Lower lobe of right lung (tissue), 2 donors: ENCODE data around the gene NRXN3. TPM values are rescaled to one million over a fixed set of nuclear protein-coding genes. Genes with fewer than 3 reads are reported as not detected.
A peak's percentile ranks its signal among the peaks of the same experiment; 100 is the strongest.

ENCODE experiments used
- ATAC-seq, 2 donors: fragments of 200-7000 bp; cut with Tn5 transposase; one replicate each; pipeline ENCODE4 v1.9.1; 2020 to 2022; ENCODE audit warnings: mild to moderate bottlenecking in 2 of 2, moderate library complexity in 2 of 2
- DNase-seq: peaks from one replicate; pipeline ENCODE4 v3.0.0-alpha.2; 2020
- H3K27ac ChIP-seq: fragments of 200-600 bp; one replicate; pipeline ENCODE4 v1.8.0; 2022
- H3K27me3 ChIP-seq: fragments of 200-600 bp; one replicate; pipeline ENCODE4 v1.8.0; 2022; ENCODE audit warnings: low read depth
- H3K36me3 ChIP-seq: fragments of 200-600 bp; one replicate; pipeline ENCODE4 v1.8.0; 2022; ENCODE audit warnings: mild to moderate bottlenecking
- H3K4me1 ChIP-seq: fragments of 200-600 bp; one replicate; pipeline ENCODE4 v1.8.0; 2022
- H3K4me3 ChIP-seq: fragments of 200-600 bp; one replicate; pipeline ENCODE4 v1.8.0; 2022; ENCODE audit warnings: mild to moderate bottlenecking
- H3K9me3 ChIP-seq: fragments of 200-600 bp; one replicate; pipeline ENCODE4 v1.8.0; 2022
- intact Hi-C: fragments of 100-400 bp; cut with DNase I; formaldehyde crosslinking; loops from one replicate; pipeline ENCODE4 v1.11.0; 2022
- total RNA-seq: library from RNA; stranded (reverse); fragmentation: NEBNext Ultra II Directional; extraction: Animal tissue kit (Norgen Biotek cat#: 25700); gene quantifications from one replicate; pipeline ENCODE4 v1.2.1, GENCODE V29; 2021
- TF ChIP-seq, protein P1 (sequence below): fragments of 200-600 bp; IDR thresholded peaks from one replicate; pipeline ENCODE4 v1.8.0; 2022; ENCODE audit warnings: antibody characterized with exemption, mild to moderate bottlenecking
- donor health status: DM: no; HTN: yes; CAD: no; lungs with severe emphysema.

The NRXN3 gene
- total RNA-seq, 1 donor from 2014 or later: 9.0 TPM

DNA sequence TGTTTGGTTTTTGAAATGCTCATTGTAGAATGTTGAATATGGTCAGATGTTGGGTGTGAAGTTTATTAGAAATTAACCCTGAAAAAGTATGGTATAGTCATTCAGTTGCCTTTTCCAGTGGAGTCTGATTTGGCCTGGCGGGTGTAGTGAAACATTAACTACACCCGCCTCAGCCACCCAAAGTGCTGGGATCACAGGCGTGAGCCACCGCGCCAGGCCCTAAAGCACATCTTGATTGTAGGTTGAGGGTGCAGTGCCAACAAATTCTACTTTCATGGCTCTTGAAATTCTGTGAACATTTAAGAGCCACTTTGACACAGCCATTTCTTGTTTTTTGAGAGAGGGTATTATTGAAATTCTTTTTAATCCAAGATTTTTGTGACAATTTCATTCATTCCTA is 1416.2 kb downstream of the NRXN3 start:
- DNase-seq (peak; percentile 67), ATAC-seq (peak; percentile 75 to 90)
- Histone ChIP-seq H3K36me3 (no peaks in the 10 kb centered on the region), H3K9me3 (no peaks in the 10 kb centered on the region), H3K4me1 (peaks cover 11% of the 10 kb centered on the region), H3K27ac (no peak overlapping the region), H3K4me3 (no peak overlapping the region), H3K27me3 (no peaks in the 10 kb centered on the region)
- TF ChIP-seq, protein P1, sequence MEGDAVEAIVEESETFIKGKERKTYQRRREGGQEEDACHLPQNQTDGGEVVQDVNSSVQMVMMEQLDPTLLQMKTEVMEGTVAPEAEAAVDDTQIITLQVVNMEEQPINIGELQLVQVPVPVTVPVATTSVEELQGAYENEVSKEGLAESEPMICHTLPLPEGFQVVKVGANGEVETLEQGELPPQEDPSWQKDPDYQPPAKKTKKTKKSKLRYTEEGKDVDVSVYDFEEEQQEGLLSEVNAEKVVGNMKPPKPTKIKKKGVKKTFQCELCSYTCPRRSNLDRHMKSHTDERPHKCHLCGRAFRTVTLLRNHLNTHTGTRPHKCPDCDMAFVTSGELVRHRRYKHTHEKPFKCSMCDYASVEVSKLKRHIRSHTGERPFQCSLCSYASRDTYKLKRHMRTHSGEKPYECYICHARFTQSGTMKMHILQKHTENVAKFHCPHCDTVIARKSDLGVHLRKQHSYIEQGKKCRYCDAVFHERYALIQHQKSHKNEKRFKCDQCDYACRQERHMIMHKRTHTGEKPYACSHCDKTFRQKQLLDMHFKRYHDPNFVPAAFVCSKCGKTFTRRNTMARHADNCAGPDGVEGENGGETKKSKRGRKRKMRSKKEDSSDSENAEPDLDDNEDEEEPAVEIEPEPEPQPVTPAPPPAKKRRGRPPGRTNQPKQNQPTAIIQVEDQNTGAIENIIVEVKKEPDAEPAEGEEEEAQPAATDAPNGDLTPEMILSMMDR: no peak
- intact Hi-C loops: no loop called here

GRCh38 chr14:79586989-79587598 is 1416.9 kb downstream of the NRXN3 start:
- no peak overlapping the region for H3K4me3 ChIP-seq
- H3K27me3 ChIP-seq: no peaks in the 10 kb centered on the region
- H3K27ac ChIP-seq: no peak overlapping the region
- H3K36me3 ChIP-seq: no peaks in the 10 kb centered on the region
- no peak for ATAC-seq
- TF ChIP-seq, protein P1: no peak
- H3K9me3 ChIP-seq: no peaks in the 10 kb centered on the region
- intact Hi-C loops: no loop called here
- peaks cover 11% of the 10 kb centered on the region for H3K4me1 ChIP-seq
- DNase-seq: no peak

DNA sequence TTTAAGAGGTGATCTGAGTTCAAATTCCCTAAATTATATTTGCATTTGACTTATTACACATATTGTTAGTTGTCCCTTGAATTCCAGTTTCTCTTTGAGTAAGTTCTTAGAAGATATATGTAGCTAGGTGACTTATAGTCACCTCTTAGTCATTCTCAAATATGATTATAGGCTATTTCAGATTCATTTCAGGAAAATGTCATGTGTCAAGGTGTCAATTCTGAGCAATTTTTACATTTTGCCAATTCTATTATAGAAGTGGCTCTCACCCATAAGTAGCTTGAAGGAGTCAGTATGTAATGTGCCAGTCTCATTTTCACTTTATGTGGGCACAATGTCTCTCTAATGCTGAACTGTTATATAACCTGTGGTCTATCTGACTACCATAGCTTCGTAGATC is 1417.7 kb downstream of the NRXN3 start:
- Histone ChIP-seq H3K36me3 (no peaks in the 10 kb centered on the region), H3K4me1 (peaks cover 11% of the 10 kb centered on the region), H3K27ac (no peak overlapping the region), H3K4me3 (no peak overlapping the region), H3K27me3 (no peaks in the 10 kb centered on the region), H3K9me3 (no peaks in the 10 kb centered on the region)
- no peak for DNase-seq
- intact Hi-C loops: no loop called here
- TF ChIP-seq, protein P1: no peak
- no peak for ATAC-seq

GRCh38 chr14:79588398-79588797 is 1418.2 kb downstream of the NRXN3 start:
- Histone ChIP-seq H3K4me1 (peaks cover 11% of the 10 kb centered on the region), H3K27ac (no peak overlapping the region), H3K9me3 (no peaks in the 10 kb centered on the region), H3K36me3 (no peaks in the 10 kb centered on the region), H3K4me3 (no peak overlapping the region), H3K27me3 (no peaks in the 10 kb centered on the region)
- intact Hi-C loops: no loop called here
- ATAC-seq (no peak), DNase-seq (no peak)
- TF ChIP-seq, protein P1: no peak

- no peaks in the 10 kb centered on the region for H3K27me3 ChIP-seq
- H3K27ac ChIP-seq: no peak overlapping the region
- no peaks in the 10 kb centered on the region for H3K9me3 ChIP-seq
- H3K36me3 ChIP-seq: no peaks in the 10 kb centered on the region
- no peak overlapping the region for H3K4me3 ChIP-seq
- TF ChIP-seq, protein P1: no peak
- DNase-seq (no peak), ATAC-seq (no peak)
- H3K4me1 ChIP-seq: no peaks in the 10 kb centered on the region
- intact Hi-C loops: no loop called here
Observed at GRCh38 chr14:79596551-79596950, 1426.4 kb downstream of the NRXN3 start.
